Measurements from ENCODE around the gene EFEMP2. TPM values are rescaled to one million over a fixed set of nuclear protein-coding genes. Genes with fewer than 3 reads are reported as not detected.
A peak's percentile ranks its signal among the peaks of the same experiment; 100 is the strongest.

The EFEMP2 gene
- total RNA-seq, 2 donors from 2014 or later: 16.2 to 25.4 TPM

DNA sequence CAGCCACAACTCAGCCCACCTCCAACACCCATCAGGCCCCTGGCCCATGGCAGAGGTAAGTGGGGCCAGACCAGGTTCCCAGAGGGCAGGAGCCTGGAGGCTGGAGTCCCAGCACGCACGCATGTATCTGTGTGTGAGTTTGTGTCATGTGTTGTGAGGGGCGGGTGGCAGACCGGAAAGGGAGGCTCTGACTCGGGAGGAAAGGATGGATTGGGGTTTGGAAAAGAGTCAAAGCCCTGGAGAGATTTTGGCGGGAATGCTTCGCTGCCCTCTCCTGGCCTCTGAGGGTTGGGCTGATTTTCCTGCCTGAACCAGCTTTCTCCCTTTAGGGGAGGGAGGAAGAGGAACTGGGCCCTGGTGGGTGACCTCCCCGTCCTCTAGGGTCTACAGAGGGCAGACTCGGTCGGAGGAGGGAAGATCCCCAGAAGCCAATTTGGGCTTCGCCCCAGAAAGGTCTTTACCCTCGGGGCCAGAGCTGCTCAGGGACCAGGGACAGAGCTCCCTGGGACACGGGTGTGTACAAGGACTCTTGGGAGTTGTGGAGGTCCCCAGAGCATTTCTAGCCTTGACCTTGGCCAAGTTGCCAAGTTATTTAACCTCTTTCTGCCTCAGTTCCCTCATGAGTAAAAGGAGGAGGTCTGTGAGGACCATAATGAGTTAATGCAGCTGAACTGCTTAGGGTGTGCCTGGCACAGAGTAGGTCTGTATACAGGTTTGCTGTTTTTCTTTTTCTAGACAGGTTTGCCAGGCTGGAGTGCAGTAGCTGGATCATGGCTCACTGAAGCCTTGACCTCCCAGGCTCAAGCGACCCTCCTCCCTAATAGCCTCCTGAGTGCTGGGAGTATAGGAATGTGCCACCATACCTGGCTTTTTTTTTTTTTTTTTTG is 39.3 kb upstream of the EFEMP2 start:
- WGBS, 2 donors: 15 to 21% methylated on average over 12 to 14 of the region's 14 CpGs
- DNase-seq: peak in 2 of 4 donors; percentile 20 to 31
- no peak for TF ChIP-seq POLR2A (IDR thresholded peaks at IDR 0.05)
- TF ChIP-seq, protein P1, sequence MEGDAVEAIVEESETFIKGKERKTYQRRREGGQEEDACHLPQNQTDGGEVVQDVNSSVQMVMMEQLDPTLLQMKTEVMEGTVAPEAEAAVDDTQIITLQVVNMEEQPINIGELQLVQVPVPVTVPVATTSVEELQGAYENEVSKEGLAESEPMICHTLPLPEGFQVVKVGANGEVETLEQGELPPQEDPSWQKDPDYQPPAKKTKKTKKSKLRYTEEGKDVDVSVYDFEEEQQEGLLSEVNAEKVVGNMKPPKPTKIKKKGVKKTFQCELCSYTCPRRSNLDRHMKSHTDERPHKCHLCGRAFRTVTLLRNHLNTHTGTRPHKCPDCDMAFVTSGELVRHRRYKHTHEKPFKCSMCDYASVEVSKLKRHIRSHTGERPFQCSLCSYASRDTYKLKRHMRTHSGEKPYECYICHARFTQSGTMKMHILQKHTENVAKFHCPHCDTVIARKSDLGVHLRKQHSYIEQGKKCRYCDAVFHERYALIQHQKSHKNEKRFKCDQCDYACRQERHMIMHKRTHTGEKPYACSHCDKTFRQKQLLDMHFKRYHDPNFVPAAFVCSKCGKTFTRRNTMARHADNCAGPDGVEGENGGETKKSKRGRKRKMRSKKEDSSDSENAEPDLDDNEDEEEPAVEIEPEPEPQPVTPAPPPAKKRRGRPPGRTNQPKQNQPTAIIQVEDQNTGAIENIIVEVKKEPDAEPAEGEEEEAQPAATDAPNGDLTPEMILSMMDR (IDR thresholded peaks at IDR 0.05): peak in 4 of 7 experiments; percentile 17 to 31 (median 19)
- Histone ChIP-seq H3K9me3 (no peaks in the 10 kb centered on the region), H3K27ac (no peak overlapping the region), H3K4me1 (peaks cover 21% of the 10 kb centered on the region), H3K27me3 (no peaks in the 10 kb centered on the region), H3K36me3 (replicated peaks in 1 of 2; ENCODE audit: insufficient read depth in 1 of 2, low read depth in 2 of 2) (no peaks in the 10 kb centered on the region), H3K4me3 (no peak overlapping the region)
- intact Hi-C loops (cut with DNase I): no loop called here
- peak; percentile 21 for ATAC-seq

GRCh38 chr11:65907878-65908277 is 35.3 kb upstream of the EFEMP2 start:
- ATAC-seq (no peak), DNase-seq (no peak)
- Histone ChIP-seq H3K36me3 (replicated peaks in 1 of 2; ENCODE audit: insufficient read depth in 1 of 2, low read depth in 2 of 2) (no peaks in the 10 kb centered on the region), H3K27ac (no peak overlapping the region), H3K4me1 (no peaks in the 10 kb centered on the region), H3K27me3 (no peaks in the 10 kb centered on the region), H3K4me3 (no peak overlapping the region), H3K9me3 (no peaks in the 10 kb centered on the region)
- TF ChIP-seq, protein P1 (IDR thresholded peaks at IDR 0.05): no peak
- no peak for TF ChIP-seq POLR2A (IDR thresholded peaks at IDR 0.05)
- 76 to 84% methylated on average over 6 of the region's 6 CpGs for WGBS, 2 donors
- intact Hi-C loops (cut with DNase I): no loop called here

- Histone ChIP-seq H3K9me3 (no peaks in the 10 kb centered on the region), H3K27ac (no peak overlapping the region), H3K4me1 (no peaks in the 10 kb centered on the region), H3K4me3 (no peak overlapping the region), H3K36me3 (replicated peaks in 1 of 2; ENCODE audit: insufficient read depth in 1 of 2, low read depth in 2 of 2) (no peaks in the 10 kb centered on the region), H3K27me3 (no peaks in the 10 kb centered on the region)
- intact Hi-C loops (cut with DNase I): no loop called here
- no peak for TF ChIP-seq POLR2A (IDR thresholded peaks at IDR 0.05)
- TF ChIP-seq, protein P1 (IDR thresholded peaks at IDR 0.05): no peak
- no peak for ATAC-seq
- DNase-seq: no peak
- WGBS, 2 donors: 71 to 72% methylated on average over 5 of the region's 5 CpGs
These were observed 34.0 kb upstream of the EFEMP2 start for GRCh38 chr11:65906602-65907001.

DNA sequence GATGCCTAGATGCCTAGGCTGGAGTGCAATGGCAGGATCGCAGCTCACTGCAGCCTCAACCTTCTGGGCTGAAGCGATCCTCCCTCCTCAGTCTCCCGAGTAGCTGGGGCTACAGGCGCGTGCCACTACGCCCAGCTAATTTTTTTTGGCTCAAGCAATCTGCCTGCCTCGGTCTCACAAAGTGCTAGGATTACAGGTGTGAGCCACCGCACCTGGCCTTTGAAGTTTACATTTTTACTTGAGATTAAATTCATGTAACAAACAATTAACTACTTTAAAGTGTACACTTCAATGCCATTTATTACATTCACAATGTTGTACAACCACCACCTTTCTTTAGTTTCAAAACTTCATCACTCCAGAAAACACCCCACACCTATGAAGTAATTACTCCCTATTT is 31.1 kb upstream of the EFEMP2 start:
- Histone ChIP-seq H3K9me3 (no peaks in the 10 kb centered on the region), H3K27ac (no peak overlapping the region), H3K4me1 (peaks cover 14% of the 10 kb centered on the region), H3K4me3 (no peak overlapping the region), H3K27me3 (peaks cover 0 to 11% of the 10 kb centered on the region in 2 donors), H3K36me3 (replicated peaks in 1 of 2; ENCODE audit: insufficient read depth in 1 of 2, low read depth in 2 of 2) (no peaks in the 10 kb centered on the region)
- no peak for ATAC-seq
- no peak for TF ChIP-seq POLR2A (IDR thresholded peaks at IDR 0.05)
- TF ChIP-seq, protein P1 (IDR thresholded peaks at IDR 0.05): no peak
- intact Hi-C loops (cut with DNase I): no loop called here
- DNase-seq: no peak
- WGBS, 2 donors: 62 to 69% methylated on average over 8 of the region's 8 CpGs
